GM19023 (cell line): ENCODE measurements around the gene CPEB1.
"Not testable (repeated sequence)": the region's sequence is repeated elsewhere in the genome, so short reads cannot be mapped to it uniquely, and the experiment has no call there.

Experiments used
- ATAC-seq: cut with Tn5 transposase; IDR thresholded peaks from one replicate; pipeline ENCODE4 v1.9.1; 2021; ENCODE audit warnings: mild to moderate bottlenecking, moderate library complexity; ENCODE audit not compliant: unreplicated experiment

CPEB1 gene

DNA sequence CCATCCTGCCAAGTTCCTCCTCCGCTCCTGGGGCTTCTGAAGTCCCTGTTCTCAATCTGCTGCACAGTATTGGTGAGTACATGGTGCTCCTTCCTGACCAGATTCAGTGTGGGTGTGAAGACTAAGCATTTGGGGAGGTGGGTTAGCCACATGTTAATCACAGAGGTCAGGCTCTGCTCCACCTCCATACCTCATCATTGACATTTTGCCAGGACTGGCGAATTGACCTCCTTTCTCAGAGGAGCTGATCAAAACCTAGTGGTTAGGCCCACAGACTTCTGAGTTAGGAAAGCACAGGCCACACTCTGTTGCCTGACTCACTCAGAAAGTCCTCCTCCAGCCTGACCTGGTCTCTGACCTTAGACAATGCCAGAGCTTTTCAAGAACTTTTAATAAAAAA is 98.5 kb downstream of the CPEB1 start:
- ATAC-seq = peak; percentile 53

DNA sequence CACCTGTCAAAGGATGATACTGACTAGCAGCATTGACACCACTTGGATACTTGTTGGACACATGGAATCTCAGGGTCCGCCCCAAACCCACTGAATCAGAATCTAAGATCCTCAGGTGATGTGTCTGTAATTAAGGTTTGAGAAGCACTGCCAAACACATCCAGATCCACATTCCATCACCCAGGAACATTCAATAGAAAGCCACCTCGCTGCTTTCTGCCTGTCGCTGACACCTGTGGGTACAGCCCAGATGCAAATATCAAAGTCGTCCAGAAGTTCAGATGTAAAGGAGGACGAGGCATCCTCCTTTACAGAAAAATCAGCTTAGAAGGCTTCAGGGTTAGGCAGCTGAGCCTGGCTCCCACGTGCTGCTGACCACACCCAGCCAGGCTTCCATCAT is 101.7 kb downstream of the CPEB1 start:
- no peak for ATAC-seq

DNA sequence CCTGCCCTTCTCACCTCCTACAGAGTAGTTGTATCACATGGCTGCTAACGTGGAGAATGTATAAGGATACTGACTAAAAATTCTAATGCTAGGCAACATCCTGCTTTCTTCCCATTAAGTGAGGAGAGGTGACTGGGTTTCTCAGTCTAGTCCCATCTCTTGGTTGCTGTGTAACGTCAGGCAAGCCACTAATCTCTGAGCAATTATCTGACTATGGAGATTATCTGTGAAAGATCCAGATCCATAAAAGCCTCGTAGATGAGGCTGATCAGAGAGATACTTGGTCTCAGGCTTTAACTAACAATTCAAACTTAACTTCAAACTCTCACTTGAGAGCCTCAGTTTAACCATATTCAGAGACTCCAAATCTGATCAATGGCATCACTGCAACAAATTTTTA is 102.2 kb downstream of the CPEB1 start:
- ATAC-seq = no peak

DNA sequence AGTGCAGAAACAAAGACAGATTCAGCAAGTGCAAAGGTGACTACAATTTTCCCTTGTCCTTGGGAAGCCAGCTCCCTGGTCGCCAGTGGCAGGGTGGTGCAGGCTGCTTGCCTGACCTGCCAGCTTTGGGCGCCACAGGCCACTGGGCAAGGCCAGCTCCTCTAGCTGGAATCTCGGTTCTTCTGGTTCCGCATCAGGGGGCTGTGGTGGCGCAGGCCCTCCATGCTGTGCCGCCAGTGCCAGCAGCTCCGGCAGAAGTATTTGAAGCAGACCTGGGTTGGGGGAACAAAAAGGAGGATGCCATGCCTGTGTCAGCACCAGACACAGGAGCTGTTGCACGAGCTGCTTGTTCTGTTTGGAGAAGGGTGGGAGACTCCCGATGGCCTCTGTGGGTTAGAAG is 102.7 kb downstream of the CPEB1 start:
- no peak for ATAC-seq

DNA sequence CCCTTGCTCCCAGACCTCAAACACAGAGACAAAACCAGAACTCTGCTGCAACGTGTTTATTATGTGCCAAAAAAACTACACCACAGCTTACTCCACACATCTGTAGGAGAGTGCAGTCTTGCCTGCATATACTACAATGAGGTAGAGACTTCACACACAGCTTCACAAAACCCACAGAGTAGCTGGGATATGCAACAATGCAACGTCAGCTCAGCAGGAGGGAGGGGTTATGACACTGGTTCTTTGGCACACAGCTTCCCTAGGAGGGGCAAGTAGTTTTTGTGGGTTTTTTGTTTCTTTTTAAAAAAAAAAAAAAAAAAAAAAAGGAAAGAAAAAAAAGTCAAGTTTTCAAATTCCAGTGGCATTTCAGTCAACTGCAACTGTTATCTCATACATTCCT is 104.0 kb downstream of the CPEB1 start:
- ATAC-seq = no peak

DNA sequence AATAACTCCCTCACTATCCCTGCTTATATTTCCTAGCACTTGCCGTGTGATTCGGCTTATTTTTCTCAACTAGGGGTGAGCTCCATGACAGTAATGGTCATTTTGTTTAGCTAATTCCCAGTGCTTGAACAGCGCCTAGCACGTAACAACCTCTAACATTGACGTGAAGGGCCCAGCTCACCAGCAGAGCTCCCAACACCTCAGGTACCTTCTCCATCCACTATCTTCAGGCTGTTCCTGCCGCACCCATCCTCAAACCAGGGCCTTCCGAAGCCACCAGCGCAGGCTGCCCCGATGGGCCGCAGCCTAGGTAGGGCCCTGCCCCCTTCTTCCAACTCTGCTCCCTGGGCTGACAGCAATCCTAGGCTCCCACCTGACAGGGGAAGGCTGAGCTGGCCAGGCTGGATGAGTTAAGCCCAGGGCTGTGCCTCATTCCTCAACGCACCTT is 106.2 kb downstream of the CPEB1 start:
- ATAC-seq = no peak

DNA sequence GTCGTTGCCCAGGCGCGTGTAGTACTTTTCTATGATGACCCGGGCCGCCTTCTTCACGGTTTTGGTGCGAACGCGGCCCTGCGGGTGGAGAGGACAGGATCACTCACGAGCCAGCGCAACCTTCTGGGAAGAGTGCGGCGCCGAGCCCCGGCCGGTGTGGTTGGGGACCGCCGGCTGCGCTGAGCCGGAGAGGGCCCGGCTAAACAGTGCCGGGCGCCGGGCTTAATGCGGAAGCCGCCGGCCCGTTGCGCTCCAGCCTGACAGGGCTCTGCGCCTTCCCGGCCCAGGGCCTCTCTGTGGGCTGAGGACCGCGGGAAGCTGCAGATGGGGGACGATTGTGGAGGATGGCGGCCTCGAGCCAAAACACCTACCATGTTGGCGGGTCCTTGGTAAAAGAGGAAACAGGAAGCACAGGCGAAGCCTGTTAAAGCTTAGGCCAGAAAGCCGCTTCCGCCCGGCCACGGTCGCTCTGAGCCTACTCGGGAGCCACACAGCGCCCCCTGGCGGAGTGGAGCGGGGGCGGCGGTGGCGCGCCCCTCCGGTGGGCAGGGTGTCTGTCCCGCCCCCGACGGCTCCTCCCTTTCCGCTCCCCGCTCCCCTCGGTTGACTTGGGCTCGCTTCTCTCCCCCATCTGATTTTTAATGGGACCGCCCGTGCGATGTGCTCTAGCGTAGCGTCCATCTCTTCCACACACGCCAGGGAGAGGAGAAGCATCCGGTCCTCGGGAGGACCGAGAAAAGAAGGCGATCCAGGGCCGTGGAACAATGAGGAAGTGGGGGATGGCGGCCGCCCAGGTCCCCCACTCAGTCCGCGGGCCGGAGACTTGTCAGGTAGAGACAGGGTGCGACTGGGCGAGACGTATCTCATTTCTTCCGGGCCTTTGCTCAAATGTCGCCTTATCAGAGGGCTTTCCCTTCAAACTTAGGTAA is 106.8 kb downstream of the CPEB1 start, which contains the start of gene RPS17:
Gene RPS17, minus strand, starts transcription at position 403 of the 929 bp plus-strand sequence. Its CDS starts 29 bp downstream, at position 374.
- peak; percentile 94 for ATAC-seq

DNA sequence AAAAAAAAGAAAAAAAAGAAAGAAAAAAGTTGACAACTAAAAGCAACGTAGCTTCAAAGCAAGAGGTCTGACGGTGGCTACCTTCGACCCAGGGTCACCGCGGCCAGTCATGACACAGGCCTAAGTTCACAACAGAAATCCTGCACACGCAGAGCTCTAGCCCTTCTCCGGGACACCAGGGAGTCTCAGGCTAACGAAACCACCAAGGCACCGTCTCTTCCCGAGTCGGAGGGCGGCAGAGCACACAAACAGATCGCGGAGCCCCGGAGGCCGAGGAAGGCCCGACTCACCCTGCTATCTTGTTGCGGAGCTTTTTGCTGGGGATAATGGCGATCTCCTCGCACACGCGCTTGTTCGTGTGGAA is 107.5 kb downstream of the CPEB1 start:
- no peak for ATAC-seq

DNA sequence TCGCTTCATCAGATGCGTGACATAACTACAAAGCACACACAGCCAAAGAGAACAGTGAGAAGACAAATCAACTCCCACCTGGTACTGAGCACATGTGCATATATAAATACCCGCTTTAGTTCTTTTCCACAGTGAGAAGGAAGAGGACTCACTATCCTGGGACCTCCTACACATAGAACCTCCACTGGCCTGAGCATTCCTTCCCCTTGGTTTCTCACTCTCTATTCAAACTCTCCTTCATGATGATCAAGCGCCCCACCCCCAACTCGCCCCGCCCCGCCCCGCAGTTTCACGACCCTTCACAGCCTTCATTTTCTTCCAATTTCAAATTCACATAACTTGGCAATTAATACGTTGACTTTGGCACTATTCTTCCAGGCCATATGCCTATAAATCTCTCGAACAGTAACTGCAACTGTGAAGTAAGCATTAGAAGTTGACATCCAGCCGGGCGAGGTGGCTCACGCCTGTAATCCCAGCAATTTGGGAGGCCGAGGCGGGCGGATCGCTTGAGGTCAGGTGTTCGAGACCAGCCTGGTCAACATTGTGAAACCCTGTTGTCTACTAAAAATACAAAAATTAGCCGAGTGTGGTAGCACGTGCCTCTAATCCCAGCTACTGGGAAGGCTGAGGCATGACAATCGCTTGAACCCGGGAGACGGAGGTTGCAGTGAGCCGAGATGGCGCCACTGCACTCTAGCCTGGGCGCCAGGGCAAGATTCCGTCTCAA is 108.0 kb downstream of the CPEB1 start:
- no peak for ATAC-seq

DNA sequence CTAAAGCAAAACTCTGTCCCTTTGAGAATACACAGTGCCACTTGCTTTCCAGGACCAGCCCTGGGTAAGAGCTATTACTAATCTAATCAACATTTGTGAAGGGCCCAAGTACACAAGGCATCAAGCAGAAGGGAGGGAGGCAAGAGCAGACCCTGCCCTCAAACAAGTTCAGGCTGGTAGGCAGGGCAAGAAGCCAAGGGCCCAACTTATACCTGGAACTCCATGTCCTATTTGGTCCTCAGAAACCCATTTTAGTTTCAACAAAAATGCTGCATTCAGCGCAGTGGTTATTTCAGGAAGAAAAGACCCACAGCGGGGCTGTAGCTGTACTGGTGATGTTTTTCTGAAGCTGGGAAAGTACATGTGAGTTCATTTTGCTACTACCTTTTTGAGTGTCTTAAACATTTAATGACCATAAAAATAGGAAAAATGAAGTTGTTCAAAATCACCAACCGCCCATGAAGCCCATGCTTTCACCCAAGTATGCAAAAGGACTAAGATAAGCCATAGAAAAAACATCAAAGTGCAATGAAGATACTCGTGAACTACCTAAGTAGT is 109.7 kb downstream of the CPEB1 start:
- ATAC-seq = no peak

DNA sequence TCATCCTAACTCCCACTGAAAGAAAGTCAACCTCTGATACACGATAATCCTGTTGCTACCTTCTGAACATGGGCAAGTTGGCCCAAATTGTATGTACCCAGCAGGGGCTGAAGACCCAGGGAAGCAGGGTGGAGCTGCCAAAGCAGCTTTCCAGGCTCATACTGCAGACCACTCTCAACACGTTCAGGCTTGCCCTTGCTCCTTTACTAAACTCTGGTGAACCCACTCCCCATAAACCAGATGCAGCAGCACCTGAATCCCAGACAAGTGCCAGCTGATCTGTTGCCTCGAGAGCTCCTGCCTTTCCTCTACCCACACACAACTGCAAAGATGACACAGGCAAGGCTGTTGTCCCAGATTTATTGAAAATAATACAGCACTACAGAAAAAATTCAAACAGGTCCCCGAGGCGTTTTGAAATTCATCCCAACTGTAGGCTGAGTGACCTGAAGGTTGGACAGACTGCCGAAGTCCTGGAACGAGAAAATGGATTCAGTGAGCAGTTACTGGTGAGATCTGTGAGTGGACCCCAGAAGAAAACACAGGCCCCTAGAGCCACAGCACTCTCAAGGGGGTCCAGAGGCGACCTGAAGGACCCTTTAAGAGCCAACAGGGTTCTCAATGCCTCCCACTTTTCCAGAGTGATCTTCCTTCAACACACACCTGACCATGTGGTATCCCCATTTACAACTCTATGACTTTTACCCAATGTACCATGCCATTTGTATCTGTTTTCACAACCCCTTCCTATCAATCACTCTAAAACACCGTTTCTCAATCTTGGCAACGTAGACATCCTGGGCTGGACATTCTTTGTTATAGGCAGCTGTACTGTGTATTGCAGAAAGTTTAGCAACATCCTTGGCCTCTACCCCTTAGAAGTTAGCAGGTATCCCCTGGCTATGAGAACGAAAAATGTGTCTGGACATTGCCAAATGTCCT is 110.5 kb downstream of the CPEB1 start:
- ATAC-seq = no peak

DNA sequence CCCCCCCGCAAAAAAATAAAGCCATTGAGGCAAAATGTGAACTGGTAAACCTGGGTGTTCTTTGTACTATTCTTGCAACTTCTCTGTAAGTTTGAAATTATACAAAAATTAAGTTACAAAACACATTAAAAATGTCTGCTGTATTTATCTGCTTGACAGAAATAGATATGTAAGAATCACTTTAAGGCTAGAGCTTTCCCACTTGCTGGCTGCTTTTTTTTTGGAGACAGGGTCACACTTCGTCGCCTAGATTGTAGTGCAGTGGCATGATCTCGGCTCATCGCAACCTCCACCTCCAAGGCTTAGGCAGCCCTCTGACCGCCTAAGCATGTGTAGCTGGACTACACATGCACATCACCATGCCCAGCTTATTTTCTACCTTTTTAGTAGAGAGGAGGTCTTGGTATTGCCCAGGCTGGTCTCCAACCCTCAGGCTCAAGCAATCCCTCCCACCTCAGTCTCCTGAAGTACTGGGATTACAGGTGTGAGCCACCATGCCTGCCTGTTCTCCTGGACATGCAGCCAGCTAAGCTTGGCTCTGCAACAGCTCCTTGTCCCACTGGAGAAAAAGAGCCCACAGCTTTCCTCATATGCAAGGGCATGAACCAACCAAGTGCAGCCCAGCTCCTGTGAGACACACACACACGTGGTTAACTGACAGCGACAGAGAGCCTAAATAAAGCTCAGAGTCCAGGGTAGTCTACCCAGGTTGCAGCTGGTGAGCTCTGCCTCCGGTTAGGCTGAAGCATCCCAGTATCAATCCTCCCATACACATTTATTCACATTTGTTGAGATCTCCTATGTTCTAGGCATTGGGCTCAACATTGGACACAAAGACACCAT is 111.4 kb downstream of the CPEB1 start:
- ATAC-seq = no peak

DNA sequence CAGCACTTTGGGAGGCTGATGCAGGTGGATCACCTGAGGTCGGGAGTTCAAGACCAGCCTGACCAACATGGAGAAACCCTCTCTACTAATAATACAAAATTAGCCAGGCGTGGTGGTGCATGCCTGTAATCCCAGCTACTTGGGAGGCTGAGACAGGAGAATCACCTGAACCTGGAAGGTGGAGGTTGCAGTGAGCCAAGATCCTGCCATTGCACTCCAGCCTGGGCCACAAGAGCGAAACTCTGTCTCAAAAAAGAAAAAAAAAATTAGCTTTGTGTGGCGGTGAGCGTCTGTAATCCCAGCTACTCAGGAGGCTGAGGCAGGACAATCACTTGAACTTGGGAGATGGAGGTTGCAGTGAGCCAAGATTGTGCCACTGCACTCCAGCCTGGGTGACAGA is 112.0 kb downstream of the CPEB1 start:
- ATAC-seq = not testable (repeated sequence)

DNA sequence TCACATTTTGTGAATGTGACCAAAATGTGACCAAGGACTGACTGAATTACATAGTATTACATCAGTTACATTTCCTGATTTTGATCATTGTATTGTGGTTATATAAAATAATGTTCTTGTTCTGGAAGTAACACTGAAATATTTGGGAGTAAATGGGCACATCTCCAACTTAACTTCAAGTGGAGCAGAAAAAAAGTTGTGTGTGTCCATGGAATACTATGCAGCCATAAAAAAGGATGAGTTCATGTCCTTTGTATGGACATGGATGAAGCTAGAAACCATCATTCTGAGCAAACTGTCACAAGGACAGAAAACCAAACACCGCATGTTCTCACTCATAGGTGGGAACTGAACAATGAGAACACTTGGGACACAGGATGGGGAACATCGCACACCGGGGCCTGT is 112.7 kb downstream of the CPEB1 start:
- not testable (repeated sequence) for ATAC-seq

DNA sequence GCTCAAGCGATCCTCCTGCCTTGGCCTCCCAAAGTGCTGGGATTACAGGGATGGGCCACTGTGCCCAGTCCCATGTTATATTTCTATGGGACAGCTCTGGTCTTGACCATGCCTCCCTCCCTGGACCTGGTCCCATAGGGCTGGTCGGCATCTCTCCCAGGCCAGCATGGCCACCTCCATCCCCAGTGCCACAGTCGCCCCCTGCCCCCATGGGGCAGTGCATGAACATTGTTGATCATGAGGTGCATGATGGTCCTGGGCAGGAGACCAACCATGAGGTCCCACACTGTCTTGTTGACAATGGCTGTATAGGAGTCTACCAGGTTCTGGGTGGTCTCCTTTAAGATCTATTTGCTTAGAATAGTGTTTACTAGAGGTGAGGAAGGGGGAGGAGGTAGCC is 113.4 kb downstream of the CPEB1 start:
- no peak for ATAC-seq

DNA sequence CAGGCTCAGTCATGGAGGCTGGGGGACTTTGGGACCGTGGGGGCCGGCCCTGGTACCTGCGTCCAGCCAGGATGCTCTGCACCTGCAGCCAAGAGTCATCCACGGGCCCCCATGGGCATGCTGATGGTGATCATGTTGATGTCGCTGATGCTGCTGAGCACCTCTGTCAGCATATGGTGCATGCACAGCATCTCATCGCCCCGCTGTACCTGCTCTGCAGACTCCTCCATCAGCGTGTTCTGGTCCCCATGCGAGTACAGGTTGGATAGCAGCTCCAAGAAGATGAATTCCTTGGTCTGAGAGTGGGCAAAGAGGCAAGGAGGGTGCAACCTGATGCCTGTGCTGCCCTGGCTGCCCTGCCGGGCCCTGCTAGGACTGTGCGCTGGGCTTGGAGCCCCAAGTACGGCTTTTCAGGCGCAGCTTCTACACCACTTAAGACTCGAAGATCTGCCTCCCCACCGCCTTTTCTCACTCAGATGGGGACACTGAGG is 114.1 kb downstream of the CPEB1 start:
- ATAC-seq = no peak

DNA sequence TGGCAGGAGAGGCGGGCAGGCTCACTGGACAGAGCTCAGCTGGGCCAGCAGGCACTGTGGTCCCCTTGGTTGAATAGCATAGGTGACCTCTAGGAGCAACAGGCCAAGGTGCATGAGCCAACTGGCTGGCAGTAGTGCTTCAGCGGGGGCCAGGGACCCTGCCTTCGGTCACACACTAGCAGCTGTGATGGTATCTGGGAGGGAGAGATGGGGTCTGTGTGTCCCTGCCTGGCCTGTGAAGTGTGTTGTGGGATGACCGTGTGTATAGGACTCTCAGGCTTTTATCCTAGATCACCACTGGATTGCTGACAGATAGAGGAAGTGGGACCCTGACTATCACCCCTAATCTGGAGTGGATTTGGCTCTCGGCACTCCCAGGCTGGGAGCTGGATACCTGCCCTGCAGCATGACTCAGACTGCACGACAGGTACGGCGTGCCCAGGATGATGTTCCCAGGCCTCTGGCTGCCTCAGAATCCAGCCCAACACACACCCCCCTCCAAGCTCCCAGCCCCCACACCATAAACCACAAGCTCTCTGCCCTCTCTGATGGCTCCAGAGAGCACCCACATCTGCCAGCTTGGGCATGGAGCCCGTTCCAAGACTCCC is 114.7 kb downstream of the CPEB1 start:
- ATAC-seq = no peak

DNA sequence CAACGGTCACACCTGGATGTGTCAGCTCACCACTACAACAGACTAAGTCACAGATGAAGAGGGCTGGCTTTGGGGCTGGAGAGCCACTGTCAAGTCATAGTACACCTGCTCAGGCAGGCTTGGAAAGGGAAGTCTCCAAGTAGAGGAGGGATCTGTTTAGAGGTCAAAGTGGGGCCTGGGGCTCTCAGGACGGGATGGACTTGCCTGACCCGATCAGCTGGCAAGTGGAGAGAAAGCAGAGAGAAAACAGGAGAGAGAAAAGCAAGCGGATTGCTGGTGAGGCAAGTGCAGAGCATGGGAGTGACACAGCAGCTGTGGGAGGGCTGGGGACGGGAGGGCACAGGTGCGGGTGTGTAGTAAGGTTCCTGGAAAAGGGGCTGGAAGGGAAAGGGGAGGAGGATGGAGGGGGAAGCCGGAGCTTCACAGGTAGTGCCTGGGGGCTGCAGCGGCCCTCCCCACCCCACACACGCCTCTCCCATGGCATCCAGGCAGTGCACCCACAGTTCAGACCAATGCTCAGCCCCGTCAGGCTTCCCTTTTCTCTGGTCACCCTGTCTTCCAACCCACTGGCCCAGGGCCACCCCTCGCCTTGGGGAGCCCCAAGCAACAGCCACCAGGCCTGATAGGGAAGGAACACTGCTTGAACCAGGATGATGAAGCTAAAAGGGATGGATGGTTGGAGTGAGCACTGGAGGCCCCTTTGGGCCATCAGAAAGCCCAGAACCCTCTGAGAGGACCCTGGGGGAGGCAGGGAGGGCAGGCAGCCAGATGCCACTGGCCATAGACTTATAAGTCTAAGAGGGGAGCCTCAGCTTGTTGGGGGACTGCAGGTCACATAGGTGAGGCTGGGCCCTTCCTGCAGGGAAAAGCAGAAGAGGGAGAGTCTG is 115.4 kb downstream of the CPEB1 start:
- no peak for ATAC-seq
